K562 (cell line): ENCODE results near the gene HOXD1. TPM values are rescaled to one million over a fixed set of nuclear protein-coding genes. Genes with fewer than 3 reads are reported as not detected.

Source experiments
- ATAC-seq: fragments of 200-7000 bp; cut with Tn5 transposase; 3 replicates; pipeline ENCODE4 v1.9.1; 2020; ENCODE audit warnings: moderate library complexity
- BruUV-seq: library from RNA; stranded (reverse); fragments of 400-500 nt; replicated peaks from 2 replicates; lab custom pipeline; 2021; lab: Mats Ljungman, UMichigan
- CTCF ChIA-PET: fragments of 300-600 bp; formaldehyde crosslinking; extraction: SDS; loops from one replicate; lab custom pipeline; 2021; ENCODE audit warnings: low intra/inter-chr PET ratio; lab: Yijun Ruan, JAX
- POLR2A ChIA-PET: fragments of 300-600, 350-650 bp; sonication (Branson Sonifier 250); formaldehyde crosslinking; extraction: SDS; loops from one replicate; lab custom pipeline; 2021; ENCODE audit warnings: antibody characterized with exemption, inconsistent platforms; lab: Yijun Ruan, JAX
- DNase-seq, 4 experiments: peaks; one replicate each; pipeline versions ENCODE4 v3.0.0 to v3.0.0-alpha.2; 2011 to 2018; ENCODE audit warnings: low spot score in 3 of 4, mixed read lengths in 3 of 4; ENCODE audit errors: extremely low read depth in 1 of 4
- FAIRE-seq: peaks from 2 replicates; lab custom pipeline; 2011; peaks lifted over from hg19 to GRCh38; lab: Jason Lieb, UNC
- H2AFZ ChIP-seq: 2 replicates; pipeline ENCODE4 v1.6.0; 2011; ENCODE audit warnings: low read depth, low read length, control low read depth, inconsistent platforms
- H3K27ac ChIP-seq: fragments of 200-600 bp; 3 replicates; pipeline ENCODE4 v1.8.0; 2011; ENCODE audit warnings: low read depth, mild to moderate bottlenecking, control low read depth, inconsistent platforms, low read length, moderate library complexity, mixed read lengths; ENCODE audit errors: extremely low read depth
- H3K27me3 ChIP-seq, 2 experiments: fragments of 300-600 bp in 1 of 2; 2 replicates in 1 of 2; 3 replicates in 1 of 2; pipeline versions ENCODE4 v1.6.0 to v1.8.0; 2011; ENCODE audit warnings: inconsistent platforms in 2 of 2, low read length in 2 of 2, mild to moderate bottlenecking in 1 of 2, mixed read lengths in 1 of 2, moderate library complexity in 1 of 2; ENCODE audit not compliant: control insufficient read depth in 2 of 2, insufficient read depth in 2 of 2
- H3K36me3 ChIP-seq: fragments of 300-600 bp; 3 replicates; pipeline ENCODE4 v1.8.0; 2011; ENCODE audit warnings: mild to moderate bottlenecking, low read length, inconsistent platforms; ENCODE audit not compliant: control insufficient read depth, insufficient read depth
- H3K4me1 ChIP-seq, 2 experiments: fragments of 200-600 bp in 1 of 2; replicated peaks in 1 of 2; 2 replicates in 1 of 2; 3 replicates in 1 of 2; pipeline versions ENCODE4 v1.5.1 to v1.8.0; 2011; ENCODE audit warnings: inconsistent platforms in 2 of 2, low read length in 2 of 2, mild to moderate bottlenecking in 1 of 2, mixed read lengths in 1 of 2, moderate library complexity in 1 of 2; ENCODE audit not compliant: control insufficient read depth in 2 of 2, insufficient read depth in 2 of 2
- H3K4me2 ChIP-seq: 2 replicates; pipeline ENCODE4 v1.6.1; 2011; ENCODE audit warnings: low read length, control low read depth, inconsistent platforms, mixed read lengths; ENCODE audit not compliant: insufficient read depth
- H3K4me3 ChIP-seq: fragments of 200-600 bp; sonication (generic), shearing (Covaris generic); 2 replicates; pipeline ENCODE4 v1.5.1; 2016; ENCODE audit warnings: control low read depth, inconsistent platforms
- H3K79me2 ChIP-seq: fragments of 200-600 bp; 3 replicates; pipeline ENCODE4 v1.8.0; 2011; ENCODE audit warnings: low read length, inconsistent platforms; ENCODE audit not compliant: control insufficient read depth, insufficient read depth
- H3K9ac ChIP-seq, 2 experiments: 2 replicates each; pipeline versions ENCODE4 v1.6.0 to v1.6.1; 2011; ENCODE audit warnings: low read depth in 2 of 2, low read length in 2 of 2, control low read depth in 1 of 2, inconsistent platforms in 1 of 2, mild to moderate bottlenecking in 1 of 2, mixed read lengths in 1 of 2; ENCODE audit not compliant: insufficient read depth in 1 of 2
- H3K9me1 ChIP-seq: one replicate; pipeline ENCODE4 v1.6.0; 2011; ENCODE audit warnings: inconsistent platforms, mild to moderate bottlenecking, low read length, moderate library complexity; ENCODE audit not compliant: control insufficient read depth, insufficient read depth
- H3K9me3 ChIP-seq: replicated peaks from 2 replicates; pipeline ENCODE4 v1.5.1; 2011; ENCODE audit warnings: low read depth, low read length, inconsistent platforms; ENCODE audit not compliant: control insufficient read depth, insufficient read depth
- H4K20me1 ChIP-seq: replicated peaks from 2 replicates; pipeline ENCODE4 v1.6.1; 2011; ENCODE audit warnings: low read length, inconsistent platforms, mixed read lengths; ENCODE audit not compliant: control insufficient read depth, insufficient read depth
- CBX5 ChIP-seq: IDR thresholded peaks from 2 replicates; pipeline ENCODE4 v1.6.1; 2014; ENCODE audit warnings: low read depth, borderline replicate concordance
- E2F6 ChIP-seq, 2 experiments: IDR thresholded peaks; 2 replicates each; pipeline ENCODE4 v1.6.1; 2011; ENCODE audit warnings: borderline replicate concordance in 1 of 2, control low read depth in 1 of 2, low read depth in 1 of 2, low read length in 1 of 2, mild to moderate bottlenecking in 1 of 2, mixed read lengths in 1 of 2, moderate library complexity in 1 of 2; ENCODE audit not compliant: insufficient read depth in 1 of 2, insufficient read length in 1 of 2, poor library complexity in 1 of 2, severe bottlenecking in 1 of 2; ENCODE audit errors: extremely low read depth in 1 of 2
- FOXK1 ChIP-seq: sonication (generic); formaldehyde crosslinking; IDR thresholded peaks from 2 replicates; pipeline ENCODE4 v1.8.0; 2022; ENCODE audit warnings: missing genetic modification reagents, mild to moderate bottlenecking, borderline replicate concordance
- TBP ChIP-seq: optimal IDR thresholded peaks from 2 replicates; pipeline ENCODE3; 2011; ENCODE audit warnings: low read depth, low read length, improper control_type of control experiment
- WGBS: fragments of 100-300 bp; shearing (Covaris generic); methylation state at CpG from one replicate; pipeline ENCODE4 v1.1.6; 2016; ENCODE audit warnings: low coverage, mixed read lengths; ENCODE audit not compliant: insufficient coverage; ENCODE audit errors: missing lambda C conversion rate; 5-methylcytosine and 5-hydroxymethylcytosine counted together
- in situ Hi-C: fragments of 300-500 bp; cut with MboI; formaldehyde crosslinking; loops from 4 replicates; pipeline ENCODE4 v1.15.0; 2018; ENCODE audit warnings: inconsistent platforms, mixed read lengths
- intact Hi-C: fragments of 100-400 bp; cut with micrococcal nuclease; formaldehyde crosslinking; loops from 2 replicates; pipeline ENCODE4 v1.14.2; 2022
- polyA plus RNA-seq, 8 experiments: library from polyadenylated mRNA; depleted of rRNA in 4 of 8; stranded (reverse) in 5 of 8; unstranded in 3 of 8; fragments of >200 nt; fragmentation: Nextera tagmentation in 2 of 8; fragmentation: Illumina TruSeq in 1 of 8; extraction: Ambion mirVana in 2 of 8; extraction: Trizol in 1 of 8; gene quantifications; 2 replicates each; pipeline versions ENCODE4 v1.2.1 to v1.2.3, GENCODE V29; 2011 to 2014; ENCODE audit warnings: inconsistent platforms in 1 of 8, missing spikeins in 1 of 8
- total RNA-seq, 7 experiments: library from RNA; depleted of rRNA in 6 of 7; stranded (reverse); fragments of >200 nt in 6 of 7; fragmentation: Illumina TruSeq in 2 of 7; extraction: Trizol in 2 of 7; gene quantifications; 2 replicates each; pipeline versions ENCODE4 v1.2.1 to v1.2.3, GENCODE V29; 2011 to 2021; ENCODE audit warnings: low replicate concordance in 1 of 7

Gene HOXD1
- total and polyA plus RNA-seq, 9 of the 15 experiments (the other 6 are each of a cell fraction or from before 2014, with no cell fraction given): not detected

GRCh38 chr2:176171351-176172006 is 17.0 kb upstream of the HOXD1 start:
- ChIA-PET CTCF (no interaction called here), POLR2A (interaction anchor here (0.8 kb wide), 1 partner anchor 10 kb away, joined by 4 read pairs; no protein-coding TSS in a partner anchor)
- no peak for DNase-seq
- Histone ChIP-seq H2AFZ (no peak overlapping the region), H3K9me3 (no peaks in the 10 kb centered on the region), H3K27me3 (peaks cover 41 to 46% of the 10 kb centered on the region in 2 experiments; a peak in 4 of 5 replicates), H3K9me1 (no peaks in the 10 kb centered on the region), H3K4me3 (no peak overlapping the region), H3K4me2 (no peak overlapping the region), H3K9ac (no peak overlapping the region), H3K36me3 (no peaks in the 10 kb centered on the region), H3K27ac (no peak overlapping the region), H3K4me1 (peaks cover 0 to 25% of the 10 kb centered on the region in 2 experiments; a peak in 2 of 5 replicates), H4K20me1 (no peaks in the 10 kb centered on the region; the same call in 1 of the 2 replicates), H3K79me2 (no peaks in the 10 kb centered on the region)
- TF ChIP-seq TBP (no peak), FOXK1 (CRISPR knock-in tag) (no peak), E2F6 (IDR thresholded peaks at IDR 0.05; ENCODE audit: borderline replicate concordance in 1 of 2, extremely low read depth in 1 of 2, insufficient read depth in 1 of 2, insufficient read length in 1 of 2, low read depth in 1 of 2, low read length in 1 of 2, poor library complexity in 1 of 2, severe bottlenecking in 1 of 2) (peak in 1 of 2 experiments; percentile 37), CBX5 (no peak)
- intact Hi-C loops (no loop called here), in situ Hi-C loops (no loop called here)
- no TSS peak for BruUV-seq
- no peak for ATAC-seq
- 12% methylated on average over 45 of the region's 51 CpGs for WGBS
- no peak for FAIRE-seq
